Measurements from ENCODE around the gene CYB561D1. TPM values are rescaled to one million over a fixed set of nuclear protein-coding genes. Genes with fewer than 3 reads are reported as not detected.

CYB561D1 gene
- total RNA-seq, 1 experiment from 2014 or later = 8.0 TPM

- peak; percentile 34 for DNase-seq (ENCODE audit: low read depth)
These were observed 53.8 kb downstream of the CYB561D1 start for GRCh38 chr1:109547463-109548320.

GRCh38 chr1:109548321-109549267 lies 54.7 kb downstream of the CYB561D1 start, which contains the start of gene GNAI3:
Gene GNAI3 (plus strand): TSS chr1:109548615. CDS start chr1:109548721, 106 bp downstream.
- peak; percentile 97 for DNase-seq (ENCODE audit: low read depth)

Other genes with a start within 250 kb of the CYB561D1 start
- gene CELSR2, start 244.6 kb upstream of the CYB561D1 start, total RNA-seq (2014; rRNA removed; shearing (Covaris generic)) = 3.7 and 6.9 TPM in 2 replicates
- 68.3 and 83.5 TPM in 2 replicates for gene PSRC1, start 210.9 kb upstream of the CYB561D1 start, total RNA-seq (2014; rRNA removed; shearing (Covaris generic))
- gene MYBPHL, start 187.1 kb upstream of the CYB561D1 start, total RNA-seq (2014; rRNA removed; shearing (Covaris generic)) = not detected in 2 replicates
- gene SORT1, start 96.2 kb upstream of the CYB561D1 start, total RNA-seq (2014; rRNA removed; shearing (Covaris generic)) = 22.0 and 28.3 TPM in 2 replicates
- 119 and 162 TPM in 2 replicates for gene PSMA5, start 67.6 kb upstream of the CYB561D1 start, total RNA-seq (2014; rRNA removed; shearing (Covaris generic))
- 0.05 TPM in 1 of 2 replicates, not detected in the other for gene SYPL2, start 27.5 kb upstream of the CYB561D1 start, total RNA-seq (2014; rRNA removed; shearing (Covaris generic))
- 2.4 and 5.0 TPM in 2 replicates for gene ATXN7L2, start 10.2 kb upstream of the CYB561D1 start, total RNA-seq (2014; rRNA removed; shearing (Covaris generic))
- 1.1 and 2.4 TPM in 2 replicates for gene AMIGO1, start 15.6 kb downstream of the CYB561D1 start, total RNA-seq (2014; rRNA removed; shearing (Covaris generic))
- not detected in 2 replicates for gene GPR61, start 45.8 kb downstream of the CYB561D1 start, total RNA-seq (2014; rRNA removed; shearing (Covaris generic))
- 11.1 and 14.8 TPM in 2 replicates for gene GNAI3, start 54.5 kb downstream of the CYB561D1 start, total RNA-seq (2014; rRNA removed; shearing (Covaris generic))
- 0.12 TPM in 1 of 2 replicates, not detected in the other for gene GNAT2, start 125.5 kb downstream of the CYB561D1 start, total RNA-seq (2014; rRNA removed; shearing (Covaris generic))
- gene AMPD2, start 125.7 kb downstream of the CYB561D1 start, total RNA-seq (2014; rRNA removed; shearing (Covaris generic)) = 86.0 and 106 TPM in 2 replicates
- gene GSTM4, start 162.0 kb downstream of the CYB561D1 start, total RNA-seq (2014; rRNA removed; shearing (Covaris generic)) = 23.8 and 37.4 TPM in 2 replicates
- gene GSTM2, start 174.0 kb downstream of the CYB561D1 start, total RNA-seq (2014; rRNA removed; shearing (Covaris generic)) = 10.7 and 17.4 TPM in 2 replicates
- not detected in 2 replicates for gene GSTM1, start 193.7 kb downstream of the CYB561D1 start, total RNA-seq (2014; rRNA removed; shearing (Covaris generic))
- not detected in 2 replicates for gene GSTM5, start 218.2 kb downstream of the CYB561D1 start, total RNA-seq (2014; rRNA removed; shearing (Covaris generic))
- 159 and 216 TPM in 2 replicates for gene GSTM3, start 246.9 kb downstream of the CYB561D1 start, total RNA-seq (2014; rRNA removed; shearing (Covaris generic))

Measured in M059J (cell line).